ENCODE data around the gene DEXI.

DEXI gene

GRCh38 chr16:10964039-10964890 lies 22.0 kb upstream of the DEXI start:
- no peak for TF ChIP-seq EZH2phosphoT487 (conservative IDR thresholded peaks at IDR 0.05; ENCODE audit: low read length)
- TF ChIP-seq, protein P1, sequence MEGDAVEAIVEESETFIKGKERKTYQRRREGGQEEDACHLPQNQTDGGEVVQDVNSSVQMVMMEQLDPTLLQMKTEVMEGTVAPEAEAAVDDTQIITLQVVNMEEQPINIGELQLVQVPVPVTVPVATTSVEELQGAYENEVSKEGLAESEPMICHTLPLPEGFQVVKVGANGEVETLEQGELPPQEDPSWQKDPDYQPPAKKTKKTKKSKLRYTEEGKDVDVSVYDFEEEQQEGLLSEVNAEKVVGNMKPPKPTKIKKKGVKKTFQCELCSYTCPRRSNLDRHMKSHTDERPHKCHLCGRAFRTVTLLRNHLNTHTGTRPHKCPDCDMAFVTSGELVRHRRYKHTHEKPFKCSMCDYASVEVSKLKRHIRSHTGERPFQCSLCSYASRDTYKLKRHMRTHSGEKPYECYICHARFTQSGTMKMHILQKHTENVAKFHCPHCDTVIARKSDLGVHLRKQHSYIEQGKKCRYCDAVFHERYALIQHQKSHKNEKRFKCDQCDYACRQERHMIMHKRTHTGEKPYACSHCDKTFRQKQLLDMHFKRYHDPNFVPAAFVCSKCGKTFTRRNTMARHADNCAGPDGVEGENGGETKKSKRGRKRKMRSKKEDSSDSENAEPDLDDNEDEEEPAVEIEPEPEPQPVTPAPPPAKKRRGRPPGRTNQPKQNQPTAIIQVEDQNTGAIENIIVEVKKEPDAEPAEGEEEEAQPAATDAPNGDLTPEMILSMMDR (IDR thresholded peaks at IDR 0.05; ENCODE audit: insufficient read depth, low read length, poor library complexity, severe bottlenecking), result peak; percentile 80
- H3K27me3 ChIP-seq (ENCODE audit: low read length), result no peaks in the 10 kb centered on the region
- H4K20me1 ChIP-seq (ENCODE audit: low read depth, low read length), result no peaks in the 10 kb centered on the region
- H3K9ac ChIP-seq (ENCODE audit: low read length), result no peak overlapping the region
- H2AFZ ChIP-seq (ENCODE audit: low read depth, low read length, severe bottlenecking), result no peak overlapping the region
- H3K4me3 ChIP-seq (ENCODE audit: insufficient read depth, low read length, poor library complexity, severe bottlenecking), result no peak overlapping the region
- no peak overlapping the region for H3K4me2 ChIP-seq (ENCODE audit: low read depth, low read length, poor library complexity, severe bottlenecking)
- H3F3A ChIP-seq (ENCODE audit: insufficient read depth), result no peaks in the 10 kb centered on the region
- H3K79me2 ChIP-seq (ENCODE audit: insufficient read depth, low read length), result no peaks in the 10 kb centered on the region
- no peaks in the 10 kb centered on the region for H3K9me2 ChIP-seq (replicated peaks; ENCODE audit: insufficient read depth, low read length)
- H3K9me3 ChIP-seq (ENCODE audit: insufficient read depth, low read length), result no peaks in the 10 kb centered on the region
- no peaks in the 10 kb centered on the region for H3K36me3 ChIP-seq (ENCODE audit: low read length)
- H3K27ac ChIP-seq (ENCODE audit: low read depth, low read length), result no peak overlapping the region

DNA sequence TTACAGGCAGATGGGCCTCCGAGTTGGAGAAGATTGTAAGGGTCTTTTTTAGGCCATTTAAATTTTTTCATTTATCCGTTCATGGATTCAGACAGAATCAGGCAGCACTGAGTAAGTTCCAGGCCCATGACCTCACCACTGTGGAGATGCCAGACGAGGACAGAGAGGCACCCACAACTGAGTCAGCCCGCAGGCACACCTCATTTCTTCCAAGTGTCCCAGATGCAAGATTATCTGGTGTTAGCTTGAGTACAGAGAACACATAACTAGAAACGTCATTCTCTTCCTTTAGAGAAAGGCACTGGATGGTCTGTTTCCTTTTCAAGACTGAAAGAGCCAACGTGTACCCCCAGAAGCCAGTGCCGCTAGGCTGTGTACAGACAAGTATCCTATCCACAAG lies 19.0 kb upstream of the DEXI start:
- H3K4me2 ChIP-seq (ENCODE audit: low read depth, low read length, poor library complexity, severe bottlenecking), result no peak overlapping the region
- no peaks in the 10 kb centered on the region for H3K27me3 ChIP-seq (ENCODE audit: low read length)
- H3K36me3 ChIP-seq (ENCODE audit: low read length), result no peaks in the 10 kb centered on the region
- no peak overlapping the region for H3K9ac ChIP-seq (ENCODE audit: low read length)
- H3F3A ChIP-seq (ENCODE audit: insufficient read depth), result no peaks in the 10 kb centered on the region
- H3K9me2 ChIP-seq (replicated peaks; ENCODE audit: insufficient read depth, low read length), result no peaks in the 10 kb centered on the region
- no peak overlapping the region for H3K4me3 ChIP-seq (ENCODE audit: insufficient read depth, low read length, poor library complexity, severe bottlenecking)
- no peaks in the 10 kb centered on the region for H3K9me3 ChIP-seq (ENCODE audit: insufficient read depth, low read length)
- H3K79me2 ChIP-seq (ENCODE audit: insufficient read depth, low read length), result no peaks in the 10 kb centered on the region
- H2AFZ ChIP-seq (ENCODE audit: low read depth, low read length, severe bottlenecking), result no peak overlapping the region
- TF ChIP-seq EZH2phosphoT487 (conservative IDR thresholded peaks at IDR 0.05; ENCODE audit: low read length), result no peak
- TF ChIP-seq, protein P1 (IDR thresholded peaks at IDR 0.05; ENCODE audit: insufficient read depth, low read length, poor library complexity, severe bottlenecking), result no peak
- no peak overlapping the region for H3K27ac ChIP-seq (ENCODE audit: low read depth, low read length)
- H4K20me1 ChIP-seq (ENCODE audit: low read depth, low read length), result no peaks in the 10 kb centered on the region

DNA sequence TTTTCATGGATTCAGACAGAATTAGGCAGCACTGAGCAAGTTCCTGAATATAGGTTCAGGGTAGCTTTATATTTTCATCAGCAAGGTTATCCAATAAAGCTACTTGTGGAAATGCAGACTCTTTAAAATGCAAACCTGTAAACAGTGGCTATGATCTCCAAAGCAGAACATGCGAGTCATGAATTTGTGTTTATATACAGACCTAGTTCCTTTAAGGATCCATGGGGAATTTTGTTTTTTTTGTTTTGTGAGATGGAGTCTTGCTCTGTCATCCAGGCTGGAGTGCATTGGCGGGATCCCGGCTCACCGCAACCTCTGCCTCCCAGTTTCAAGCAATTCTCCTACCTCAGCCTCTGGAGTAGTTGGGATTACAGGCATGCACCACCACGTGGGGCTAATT lies 16.9 kb upstream of the DEXI start:
- no peaks in the 10 kb centered on the region for H3F3A ChIP-seq (ENCODE audit: insufficient read depth)

More for the DNA sequence above, 16.9 kb upstream of the DEXI start:
- no peak overlapping the region for H3K9ac ChIP-seq (ENCODE audit: low read length)
- H3K27ac ChIP-seq (ENCODE audit: low read depth, low read length), result no peak overlapping the region
- TF ChIP-seq EZH2phosphoT487 (conservative IDR thresholded peaks at IDR 0.05; ENCODE audit: low read length), result no peak
- TF ChIP-seq, protein P1 (IDR thresholded peaks at IDR 0.05; ENCODE audit: insufficient read depth, low read length, poor library complexity, severe bottlenecking), result no peak
- H3K9me3 ChIP-seq (ENCODE audit: insufficient read depth, low read length), result no peaks in the 10 kb centered on the region
- no peak overlapping the region for H3K4me2 ChIP-seq (ENCODE audit: low read depth, low read length, poor library complexity, severe bottlenecking)
- H3K27me3 ChIP-seq (ENCODE audit: low read length), result no peaks in the 10 kb centered on the region
- H3K4me3 ChIP-seq (ENCODE audit: insufficient read depth, low read length, poor library complexity, severe bottlenecking), result no peak overlapping the region
- peaks cover 6% of the 10 kb centered on the region; the same call in 1 of the 2 replicates for H3K79me2 ChIP-seq (ENCODE audit: insufficient read depth, low read length)
- no peaks in the 10 kb centered on the region for H4K20me1 ChIP-seq (ENCODE audit: low read depth, low read length)
- H3K9me2 ChIP-seq (replicated peaks; ENCODE audit: insufficient read depth, low read length), result no peaks in the 10 kb centered on the region
- no peak overlapping the region for H2AFZ ChIP-seq (ENCODE audit: low read depth, low read length, severe bottlenecking)
- no peaks in the 10 kb centered on the region for H3K36me3 ChIP-seq (ENCODE audit: low read length)
